ENCODE data around the gene CLHC1. TPM values are rescaled to one million over a fixed set of nuclear protein-coding genes. Genes with fewer than 3 reads are reported as not detected.

CLHC1 gene
- polyA plus RNA-seq, 1 of the 3 experiments (the other 2 are of a cell fraction), result 3.8 TPM

- TF ChIP-seq REST (IDR thresholded peaks at IDR 0.05; ENCODE audit: low read depth, low read length), result no peak
- TF ChIP-seq GATA2 (CRISPR knock-in tag; IDR thresholded peaks at IDR 0.05), result no peak
- TF ChIP-seq MEF2A (IDR thresholded peaks at IDR 0.05; ENCODE audit: borderline replicate concordance, low read depth), result no peak
- TF ChIP-seq FOXM1 (IDR thresholded peaks at IDR 0.05; ENCODE audit: low read depth), result no peak
- no peak for TF ChIP-seq SIN3A (IDR thresholded peaks at IDR 0.05; ENCODE audit: borderline replicate concordance, low read depth, low read length)
- no peak for TF ChIP-seq SMC3 (IDR thresholded peaks at IDR 0.05; ENCODE audit: low read depth, low read length)
- no peak for TF ChIP-seq NRF1 (IDR thresholded peaks at IDR 0.05; ENCODE audit: low read depth, low read length)
- no peak for TF ChIP-seq PBX3 (IDR thresholded peaks at IDR 0.05)
- no peak for TF ChIP-seq RCOR1 (IDR thresholded peaks at IDR 0.05; ENCODE audit: low read length)
These were observed 94.8 kb downstream of the CLHC1 start (continued) for GRCh38 chr2:55137024-55137958.

- Histone ChIP-seq H3K27me3 (ENCODE audit: insufficient read depth) (no peaks in the 10 kb centered on the region), H3K36me3 (replicated peaks in 1 of 2; ENCODE audit: control insufficient read depth in 1 of 2, insufficient read depth in 2 of 2, low read length in 1 of 2) (no peaks in the 10 kb centered on the region), H2AFZ (ENCODE audit: low read depth) (no peak overlapping the region), H3K4me3 (ENCODE audit: low read depth in 2 of 2, low read length in 1 of 2) (no peak overlapping the region), H3K27ac (ENCODE audit: low read depth in 2 of 2, low read length in 1 of 2) (no peak overlapping the region), H3F3A (replicated peaks; ENCODE audit: insufficient read depth) (no peaks in the 10 kb centered on the region), H3K4me1 (ENCODE audit: control insufficient read depth in 1 of 2, insufficient read depth in 2 of 2, low read depth in 1 of 2, low read length in 1 of 2) (peaks cover 2 to 11% of the 10 kb centered on the region in 2 experiments; a peak in 2 of 4 replicates), H3K9ac (no peak overlapping the region), H3K4me2 (no peak overlapping the region), H3K9me2 (no peaks in the 10 kb centered on the region), H4K20me1 (ENCODE audit: insufficient read depth) (no peaks in the 10 kb centered on the region), H3K9me3 (no peaks in the 10 kb centered on the region), H3K79me2 (ENCODE audit: insufficient read depth) (no peaks in the 10 kb centered on the region)
- ChIA-PET CTCF (interaction anchor here (1.9 kb wide), 1 partner anchor 33 kb away, joined by 6 read pairs; no protein-coding TSS in a partner anchor), POLR2A (no interaction called here)
- no peak for DNase-seq
- 95% methylated on average over 4 of the region's 4 CpGs for WGBS (ENCODE audit: low lambda C conversion rate)
- TF ChIP-seq MAX (IDR thresholded peaks at IDR 0.05; ENCODE audit: low read depth) (no peak), MXI1 (IDR thresholded peaks at IDR 0.05; ENCODE audit: low read depth, low read length) (no peak), RFX5 (IDR thresholded peaks at IDR 0.05; ENCODE audit: low read length) (no peak), RXRA (IDR thresholded peaks at IDR 0.05; ENCODE audit: borderline replicate concordance, low read depth) (no peak), GABPA (IDR thresholded peaks at IDR 0.05; ENCODE audit: low read depth) (no peak), TEAD4 (IDR thresholded peaks at IDR 0.05; ENCODE audit: borderline replicate concordance, insufficient read depth) (no peak), CTCF (IDR thresholded peaks at IDR 0.05) (no peak), ELF1 (IDR thresholded peaks at IDR 0.05) (no peak), JUND (IDR thresholded peaks at IDR 0.05) (no peak), POLR2AphosphoS5 (IDR thresholded peaks at IDR 0.05; ENCODE audit: low read depth, low read length) (no peak), ZBTB33 (IDR thresholded peaks at IDR 0.05; ENCODE audit: borderline replicate concordance, low read depth) (no peak), FOSL2 (IDR thresholded peaks at IDR 0.05; ENCODE audit: borderline replicate concordance, low read depth) (no peak), NFIC (IDR thresholded peaks at IDR 0.05; ENCODE audit: borderline replicate concordance) (no peak)
These were observed 96.0 kb downstream of the CLHC1 start for GRCh38 chr2:55136138-55136541.

Measured in SK-N-SH (cell line).